Hair follicle dermal papilla cell (primary cell): ENCODE measurements around the gene ASRGL1. TPM values are rescaled to one million over a fixed set of nuclear protein-coding genes. Genes with fewer than 3 reads are reported as not detected.

ENCODE experiments used
- total RNA-seq: library from RNA; depleted of rRNA; stranded (reverse); fragments of >200 nt; gene quantifications from 2 replicates; pipeline ENCODE4 v1.2.3, GENCODE V29; 2012

Gene ASRGL1
- 0.32 TPM in 1 of 2 replicates, not detected in the other for total RNA-seq

DNA sequence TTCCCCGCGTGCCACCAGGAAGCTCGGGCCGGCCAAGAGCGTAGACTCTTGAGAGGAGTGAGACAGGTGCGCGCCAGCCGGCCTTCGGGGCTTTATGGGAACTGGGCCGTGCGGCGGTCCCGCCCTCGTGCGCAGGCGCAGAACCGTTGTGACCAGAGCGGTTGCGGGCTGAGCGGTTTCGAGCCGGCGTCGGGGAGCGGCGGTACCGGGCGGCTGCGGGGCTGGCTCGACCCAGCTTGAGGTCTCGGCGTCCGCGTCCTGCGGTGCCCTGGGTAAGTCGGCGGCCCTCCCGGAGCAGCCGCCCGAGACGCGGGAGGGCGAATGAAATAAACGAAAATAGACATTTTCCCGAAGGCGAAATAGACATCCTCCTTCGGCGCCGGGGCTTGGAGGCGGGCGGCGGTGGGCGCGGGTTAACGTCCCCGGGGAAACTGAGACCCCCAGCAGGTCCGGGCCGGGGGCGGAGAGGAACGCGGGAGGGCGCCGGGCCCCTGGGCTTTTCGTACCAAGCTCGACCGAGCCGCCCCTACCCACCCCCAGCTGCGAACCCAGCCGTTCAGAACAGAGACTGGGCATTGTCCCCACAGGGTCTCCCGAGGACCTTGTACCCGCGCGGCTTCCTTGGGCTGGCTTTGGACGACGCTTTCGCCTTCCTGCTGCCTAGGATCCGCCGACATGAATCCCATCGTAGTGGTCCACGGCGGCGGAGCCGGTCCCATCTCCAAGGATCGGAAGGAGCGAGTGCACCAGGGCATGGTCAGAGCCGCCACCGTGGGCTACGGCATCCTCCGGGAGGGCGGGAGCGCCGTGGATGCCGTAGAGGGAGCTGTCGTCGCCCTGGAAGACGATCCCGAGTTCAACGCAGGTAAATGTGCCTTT, at the start of gene ASRGL1:
Gene ASRGL1 (plus strand): TSS at position 146 of the 879 bp plus-strand sequence. CDS start 530 bp downstream, at position 676.

DNA sequence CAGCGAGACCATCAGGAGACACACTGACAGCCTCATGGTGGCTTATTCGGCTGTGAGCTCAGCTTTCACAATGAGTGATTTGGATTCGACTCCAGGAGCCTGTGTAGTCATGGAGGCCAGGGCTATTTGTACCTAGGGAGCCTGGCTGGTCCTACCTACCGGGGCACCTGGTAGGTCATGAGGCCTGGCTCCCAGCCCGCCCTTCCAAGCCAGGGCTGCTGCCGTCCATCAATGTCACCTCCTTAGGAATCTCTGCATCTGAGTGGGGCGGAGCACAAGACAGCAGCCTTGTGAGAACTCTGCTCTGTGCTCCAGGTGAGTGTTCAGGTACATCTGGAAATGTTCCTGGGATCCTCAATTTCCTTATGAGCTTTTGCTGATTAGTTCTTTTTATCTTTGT, 38.3 kb upstream of the ASRGL1 start, which contains the start of gene SCGB1D4:
Gene SCGB1D4 (minus strand): TSS at position 101 of the 400 bp plus-strand sequence. CDS start 65 bp downstream, at position 36.

DNA sequence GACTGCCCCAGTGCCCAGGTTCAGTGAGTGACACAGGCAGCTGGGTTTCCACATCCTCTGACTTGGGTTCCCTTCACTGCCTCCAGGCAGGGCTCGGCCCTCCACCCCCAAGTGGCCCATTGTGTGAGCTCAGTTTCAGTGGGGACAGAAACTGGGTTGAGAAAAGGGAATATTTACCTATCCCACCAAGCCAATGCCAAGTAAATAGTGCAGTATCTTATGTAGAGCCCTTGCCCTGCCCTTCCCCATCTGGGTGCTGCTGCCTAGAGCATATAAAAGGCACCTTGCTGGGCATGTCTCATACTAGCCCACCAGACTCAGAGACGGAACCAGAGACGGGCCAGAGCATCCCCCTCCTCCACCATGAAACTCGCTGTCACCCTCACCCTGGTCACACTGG, 81.5 kb downstream of the ASRGL1 start, which contains the start of gene SCGB1A1:
Gene SCGB1A1 (plus strand): TSS at position 301 of the 400 bp plus-strand sequence. CDS start 63 bp downstream, at position 364.

Other genes with a start within 250 kb of the ASRGL1 start
- 14.0 and 15.6 TPM in 2 replicates for gene INCENP, start 213.4 kb upstream of the ASRGL1 start, total RNA-seq
- not detected in 2 replicates for gene SCGB1D1, start 147.2 kb upstream of the ASRGL1 start, total RNA-seq
- not detected in 2 replicates for gene SCGB2A1, start 128.8 kb upstream of the ASRGL1 start, total RNA-seq
- not detected in 2 replicates for gene SCGB1D2, start 95.2 kb upstream of the ASRGL1 start, total RNA-seq
- gene SCGB2A2, start 67.3 kb upstream of the ASRGL1 start, total RNA-seq, result not detected in 2 replicates
- gene SCGB1D4, start 38.4 kb upstream of the ASRGL1 start, total RNA-seq, result not detected in 2 replicates
- not detected in 2 replicates for gene SCGB1A1, start 81.6 kb downstream of the ASRGL1 start, total RNA-seq
- gene AHNAK, start 209.4 kb downstream of the ASRGL1 start, total RNA-seq, result 953 and 967 TPM in 2 replicates
- 1,028 and 1,088 TPM in 2 replicates for gene EEF1G, start 236.4 kb downstream of the ASRGL1 start, total RNA-seq